Neural progenitor cell (in vitro differentiated cells): Measurements from ENCODE around the gene SLC25A13.

Experiments used
- CTCF ChIP-seq: fragments of 200-600 bp; sonication (generic); IDR thresholded peaks from 2 replicates; pipeline ENCODE4 v1.5.1; 2017; ENCODE audit warnings: antibody characterized with exemption, mild to moderate bottlenecking
- EZH2 ChIP-seq: fragments of 200-600 bp; sonication (generic); IDR thresholded peaks from 2 replicates; pipeline ENCODE4 v1.6.1; 2017; ENCODE audit warnings: antibody characterized with exemption, mild to moderate bottlenecking, moderate library complexity
- EZH2phosphoT487 ChIP-seq: fragments of 200-600 bp; sonication (generic); IDR thresholded peaks from 2 replicates; pipeline ENCODE4 v1.6.1; 2017; ENCODE audit warnings: antibody characterized with exemption

- TF ChIP-seq CTCF: no peak
- no peak for TF ChIP-seq EZH2
- no peak for TF ChIP-seq EZH2phosphoT487
These were observed 88.3 kb downstream of the SLC25A13 start for GRCh38 chr7:96233528-96234154.
